ENCODE results near the gene HERC4.

DNA sequence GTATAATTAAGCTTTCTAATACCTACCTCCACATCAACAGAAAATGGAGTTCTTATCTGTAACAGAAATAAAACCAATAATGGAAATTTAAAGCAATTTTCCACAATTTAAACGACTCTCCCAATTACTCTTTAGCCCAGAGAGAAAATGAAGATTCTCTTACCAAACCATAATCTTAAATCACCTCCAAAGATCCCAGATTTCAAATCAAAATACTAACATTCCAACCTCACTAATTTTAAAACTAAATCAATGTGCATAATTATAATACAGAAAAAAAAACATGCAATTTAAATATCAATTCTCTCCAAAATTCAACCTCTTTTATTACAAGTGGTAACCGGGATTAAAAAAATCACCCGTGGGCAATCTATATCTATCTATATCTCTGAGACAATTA is 1.5 kb downstream of the HERC4 start:
- TF ChIP-seq SP1 (CRISPR knock-in tag; IDR thresholded peaks at IDR 0.05): no peak
- no peak for TF ChIP-seq GATAD2A (IDR thresholded peaks at IDR 0.05)
- TF ChIP-seq BHLHE40 (IDR thresholded peaks at IDR 0.05; ENCODE audit: low read length): no peak
- no peak for TF ChIP-seq RAD21 (CRISPR knock-in tag; conservative IDR thresholded peaks at IDR 0.05 in 1 of 2, IDR thresholded peaks at IDR 0.05 in 1 of 2)
- no peak for TF ChIP-seq KHSRP (IDR thresholded peaks at IDR 0.05)
